GM18870 (cell line): ENCODE data around the gene NUAK1.

ENCODE experiments used
- ATAC-seq: cut with Tn5 transposase; IDR thresholded peaks from one replicate; pipeline ENCODE4 v1.9.1; 2021; ENCODE audit warnings: moderate library complexity; ENCODE audit not compliant: unreplicated experiment

Gene NUAK1

GRCh38 chr12:106131676-106132075, 7.1 kb downstream of the NUAK1 start:
- no peak for ATAC-seq

- ATAC-seq, result no peak
These were observed 8.2 kb downstream of the NUAK1 start for GRCh38 chr12:106130474-106131113.

- ATAC-seq, result no peak
These were observed 10.0 kb downstream of the NUAK1 start for GRCh38 chr12:106128585-106129328.

- no peak for ATAC-seq
These were observed 11.2 kb downstream of the NUAK1 start for GRCh38 chr12:106127338-106128126.

- no peak for ATAC-seq
These were observed 12.1 kb downstream of the NUAK1 start for GRCh38 chr12:106126441-106127337.

- ATAC-seq, result no peak
These were observed 13.2 kb downstream of the NUAK1 start for GRCh38 chr12:106125351-106126095.

GRCh38 chr12:106123551-106124081, 15.1 kb downstream of the NUAK1 start:
- no peak for ATAC-seq

GRCh38 chr12:106123110-106123509, 15.6 kb downstream of the NUAK1 start:
- ATAC-seq, result no peak

- ATAC-seq, result no peak
These were observed 16.8 kb downstream of the NUAK1 start for GRCh38 chr12:106122004-106122403.

GRCh38 chr12:106120519-106121105, 18.1 kb downstream of the NUAK1 start:
- ATAC-seq, result no peak

- ATAC-seq, result no peak
These were observed 19.5 kb downstream of the NUAK1 start for GRCh38 chr12:106119301-106119700.

GRCh38 chr12:106118381-106119130, 20.2 kb downstream of the NUAK1 start:
- ATAC-seq, result no peak

GRCh38 chr12:106115440-106115839, 23.3 kb downstream of the NUAK1 start:
- ATAC-seq, result no peak

- no peak for ATAC-seq
These were observed 24.2 kb downstream of the NUAK1 start for GRCh38 chr12:106114447-106115068.

- ATAC-seq, result no peak
These were observed 24.8 kb downstream of the NUAK1 start for GRCh38 chr12:106113824-106114446.

- ATAC-seq, result no peak
These were observed 25.3 kb downstream of the NUAK1 start for GRCh38 chr12:106113446-106113823.

- ATAC-seq, result no peak
These were observed 25.7 kb downstream of the NUAK1 start for GRCh38 chr12:106113042-106113441.
